ENCODE results near the gene SDHB. TPM values are rescaled to one million over a fixed set of nuclear protein-coding genes. Genes with fewer than 3 reads are reported as not detected.

The SDHB gene
- total and polyA plus RNA-seq, 2 of the 13 experiments (the other 11 are each of a cell fraction or from before 2014, with no cell fraction given): 136 to 142 TPM

- TF ChIP-seq PLRG1 (conservative IDR thresholded peaks at IDR 0.05): no peak
- TF ChIP-seq ZNF225 (CRISPR knock-in tag; IDR thresholded peaks at IDR 0.05): no peak
These were observed 7.5 kb downstream of the SDHB start (continued) for GRCh38 chr1:17046334-17046657.

- ChIA-PET POLR2A (no interaction called here), CTCF (ENCODE audit: low intra/inter-chr PET ratio, low total read pairs) (interaction anchor here (2.4 to 2.9 kb wide), 2 partner anchors 82 to 94 kb away, joined by 11 to 26 read pairs; no protein-coding TSS in a partner anchor)
- no peak for ATAC-seq
- no peak overlapping the region for H3K4me2 ChIP-seq (ENCODE audit: low read depth, low read length)
- H3K79me2 ChIP-seq (ENCODE audit: insufficient read depth, low read length): peaks cover 8% of the 10 kb centered on the region
- no peaks in the 10 kb centered on the region for H4K20me1 ChIP-seq (ENCODE audit: insufficient read depth, low read length)
- intact Hi-C loops (cut with micrococcal nuclease; ENCODE audit: unreplicated experiment): loop anchor here (1.0 kb wide), 1 partner anchor 94 kb away; no protein-coding TSS in a partner anchor
- H3K36me3 ChIP-seq (replicated peaks in 1 of 2; ENCODE audit: control insufficient read depth in 1 of 2, insufficient read depth in 2 of 2, low read length in 2 of 2): peaks cover 9 to 34% of the 10 kb centered on the region in 2 experiments
- TF ChIP-seq CHD4 (IDR thresholded peaks at IDR 0.05; ENCODE audit: borderline replicate concordance, low read length) (no peak), ZNF615 (CRISPR knock-in tag; IDR thresholded peaks at IDR 0.05; ENCODE audit: borderline replicate concordance) (no peak), CTCF (CRISPR knock-in tag; IDR thresholded peaks at IDR 0.05) (peak; percentile 73), PPARG (CRISPR knock-in tag; conservative IDR thresholded peaks at IDR 0.05) (0 out of 2 replicates have a peak, but pooled peaks have one; percentile 20), HCFC1 (IDR thresholded peaks at IDR 0.05; ENCODE audit: low read depth, low read length) (no peak), SMC3 (IDR thresholded peaks at IDR 0.05; ENCODE audit: low read length) (peak; percentile 79), STAG1 (CRISPR knock-in tag; IDR thresholded peaks at IDR 0.05) (peak; percentile 73), ZNF407 (CRISPR knock-in tag; IDR thresholded peaks at IDR 0.05; ENCODE audit: not compliant biosample characterization) (no peak), ZNF580 (CRISPR knock-in tag; IDR thresholded peaks at IDR 0.05; ENCODE audit: borderline replicate concordance, low read depth) (no peak), RAD21 (CRISPR knock-in tag; IDR thresholded peaks at IDR 0.05) (peak; percentile 26; the same call in 1 of the 2 replicates), ZMAT3 (CRISPR knock-in tag; conservative IDR thresholded peaks at IDR 0.05) (no peak)
- H3K4me1 ChIP-seq (ENCODE audit: insufficient read depth, low read length): 0 out of 2 replicates have a peak, but pooled peaks cover 5% of the 10 kb centered on the region
- in situ Hi-C loops (cut with HindIII; ENCODE audit: extremely low pct_ligation_motif_present, low pct_unique_long_range_greater_than_20kb): loop anchor here (5.0 kb wide), 1 partner anchor 88 kb away; no protein-coding TSS in a partner anchor
- H3K27ac ChIP-seq (ENCODE audit: extremely low read length, insufficient read depth, low read length): no peak overlapping the region
- DNase-seq (ENCODE audit: low spot score): peak; percentile 63
- H3K9me3 ChIP-seq (ENCODE audit: low read length): no peaks in the 10 kb centered on the region
- WGBS (ENCODE audit: low lambda C conversion rate): 73% methylated on average over 9 of the region's 9 CpGs
- FAIRE-seq: peak; percentile 90
- H2AFZ ChIP-seq (ENCODE audit: low read length): no peak overlapping the region
- H3K27me3 ChIP-seq (ENCODE audit: control insufficient read depth in 1 of 2, insufficient read depth in 2 of 2, low read length in 2 of 2): no peaks in the 10 kb centered on the region
- no peak overlapping the region for H3K4me3 ChIP-seq (replicated peaks in 1 of 3; ENCODE audit: insufficient read depth in 1 of 3, low read depth in 2 of 3, low read length in 3 of 3)
- no peak overlapping the region for H3K9ac ChIP-seq (ENCODE audit: insufficient read depth, low read depth, low read length)
- BruUV-seq (replicated peaks): no TSS peak
These were observed 8.0 kb downstream of the SDHB start for GRCh38 chr1:17045634-17046333.

All from HepG2 (cell line).